C4-2B (cell line): Measurements from ENCODE around the gene SPECC1L.

Experiments
- ZFX ChIP-seq: fragments of 450-650 bp; IDR thresholded peaks from 2 replicates; pipeline ENCODE4 v1.6.1; 2017
- TF ChIP-seq, protein P1 (sequence below): fragments of 450-650 bp; conservative IDR thresholded peaks from 2 replicates; pipeline ENCODE4 v1.5.1; 2017; ENCODE audit warnings: mild to moderate bottlenecking

DNA sequence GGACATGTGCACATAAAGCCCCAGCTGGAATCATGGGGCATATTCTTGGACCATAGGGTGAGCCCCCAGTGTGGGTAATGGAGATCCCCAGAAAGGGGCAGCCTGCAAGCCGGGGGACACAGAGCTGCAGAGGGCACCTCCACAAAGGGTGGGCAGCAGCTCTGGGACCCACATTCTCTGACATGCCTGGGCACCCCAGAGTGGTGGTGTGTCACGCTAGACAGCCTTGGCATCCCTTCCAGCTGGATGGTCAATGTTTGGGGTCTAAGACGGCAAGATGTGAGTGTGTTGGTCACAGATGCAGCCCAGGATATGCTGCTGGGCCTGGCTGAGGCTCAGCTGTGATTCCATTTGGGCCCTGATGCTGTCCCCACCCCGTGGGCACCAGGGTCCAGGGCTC lies 166.5 kb downstream of the SPECC1L start:
- TF ChIP-seq, protein P1, sequence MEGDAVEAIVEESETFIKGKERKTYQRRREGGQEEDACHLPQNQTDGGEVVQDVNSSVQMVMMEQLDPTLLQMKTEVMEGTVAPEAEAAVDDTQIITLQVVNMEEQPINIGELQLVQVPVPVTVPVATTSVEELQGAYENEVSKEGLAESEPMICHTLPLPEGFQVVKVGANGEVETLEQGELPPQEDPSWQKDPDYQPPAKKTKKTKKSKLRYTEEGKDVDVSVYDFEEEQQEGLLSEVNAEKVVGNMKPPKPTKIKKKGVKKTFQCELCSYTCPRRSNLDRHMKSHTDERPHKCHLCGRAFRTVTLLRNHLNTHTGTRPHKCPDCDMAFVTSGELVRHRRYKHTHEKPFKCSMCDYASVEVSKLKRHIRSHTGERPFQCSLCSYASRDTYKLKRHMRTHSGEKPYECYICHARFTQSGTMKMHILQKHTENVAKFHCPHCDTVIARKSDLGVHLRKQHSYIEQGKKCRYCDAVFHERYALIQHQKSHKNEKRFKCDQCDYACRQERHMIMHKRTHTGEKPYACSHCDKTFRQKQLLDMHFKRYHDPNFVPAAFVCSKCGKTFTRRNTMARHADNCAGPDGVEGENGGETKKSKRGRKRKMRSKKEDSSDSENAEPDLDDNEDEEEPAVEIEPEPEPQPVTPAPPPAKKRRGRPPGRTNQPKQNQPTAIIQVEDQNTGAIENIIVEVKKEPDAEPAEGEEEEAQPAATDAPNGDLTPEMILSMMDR = no peak
- TF ChIP-seq ZFX = no peak
